ENCODE data around the gene PICALM.

The PICALM gene

DNA sequence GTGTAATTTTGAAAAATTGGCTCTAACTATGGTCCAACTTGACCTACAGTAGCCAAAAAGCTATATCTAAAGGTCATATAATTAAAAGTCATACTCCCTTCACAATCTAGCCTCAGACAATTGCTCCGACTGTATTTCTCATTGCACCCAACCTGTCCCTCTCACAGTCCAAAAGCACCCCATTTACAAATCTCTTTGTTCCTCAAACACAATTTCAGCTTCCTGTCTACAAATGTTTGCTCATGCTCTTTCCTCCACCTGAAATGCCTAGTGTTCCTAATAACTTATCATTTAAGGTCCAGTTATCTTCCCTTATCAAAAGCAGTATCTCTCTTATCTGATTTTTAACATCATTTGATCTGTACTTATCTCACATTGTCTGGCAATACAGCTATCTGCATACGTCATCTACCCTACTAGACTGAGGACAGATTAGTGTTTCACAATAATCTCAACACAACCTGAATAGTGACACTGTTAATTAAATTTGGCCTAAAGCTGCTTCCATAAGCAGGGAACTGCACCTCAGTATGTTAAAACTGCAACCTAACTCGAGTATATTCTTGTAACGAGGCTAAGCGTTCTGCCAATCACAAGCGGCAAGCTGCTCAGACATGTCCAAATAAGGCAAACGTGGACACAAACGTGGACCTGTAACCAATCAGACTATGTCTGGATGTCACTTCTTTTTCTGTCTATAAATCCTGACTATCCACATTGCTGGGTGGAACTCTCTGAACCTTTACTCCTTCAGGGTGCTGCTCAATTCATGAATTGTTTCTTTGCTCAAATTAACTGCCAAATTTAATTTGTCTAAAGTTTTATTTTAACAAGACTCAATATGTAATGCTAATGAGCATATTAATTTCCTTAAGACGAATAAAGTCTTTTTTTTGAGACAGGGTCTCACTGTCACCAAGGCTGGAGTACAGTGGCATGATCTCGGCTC is 15.9 kb downstream of the PICALM start:
- DNase-seq, result no peak

DNA sequence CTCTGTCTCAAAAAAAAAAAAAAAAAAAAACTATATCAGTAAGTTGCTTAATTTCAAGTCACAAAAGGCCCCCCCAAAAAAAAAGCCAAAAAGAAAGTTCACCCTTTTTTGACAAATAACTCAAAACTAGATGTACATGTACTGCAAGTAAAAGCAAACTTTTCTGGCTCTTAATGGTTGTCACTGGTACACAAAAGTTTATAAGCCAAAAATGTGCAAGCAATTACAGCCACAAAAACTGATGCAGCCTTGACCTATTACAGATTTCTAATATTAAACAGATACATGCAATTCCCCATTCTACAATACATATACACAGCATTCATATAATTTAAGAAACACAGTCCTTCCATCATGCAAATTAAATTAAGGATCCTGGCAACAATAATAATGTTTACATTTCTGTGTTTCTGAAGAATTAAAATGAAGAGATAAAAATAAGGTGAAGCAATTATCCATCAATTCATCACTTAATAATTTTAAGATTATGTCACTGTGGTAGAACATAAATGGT is 18.6 kb downstream of the PICALM start:
- no peak for DNase-seq

DNA sequence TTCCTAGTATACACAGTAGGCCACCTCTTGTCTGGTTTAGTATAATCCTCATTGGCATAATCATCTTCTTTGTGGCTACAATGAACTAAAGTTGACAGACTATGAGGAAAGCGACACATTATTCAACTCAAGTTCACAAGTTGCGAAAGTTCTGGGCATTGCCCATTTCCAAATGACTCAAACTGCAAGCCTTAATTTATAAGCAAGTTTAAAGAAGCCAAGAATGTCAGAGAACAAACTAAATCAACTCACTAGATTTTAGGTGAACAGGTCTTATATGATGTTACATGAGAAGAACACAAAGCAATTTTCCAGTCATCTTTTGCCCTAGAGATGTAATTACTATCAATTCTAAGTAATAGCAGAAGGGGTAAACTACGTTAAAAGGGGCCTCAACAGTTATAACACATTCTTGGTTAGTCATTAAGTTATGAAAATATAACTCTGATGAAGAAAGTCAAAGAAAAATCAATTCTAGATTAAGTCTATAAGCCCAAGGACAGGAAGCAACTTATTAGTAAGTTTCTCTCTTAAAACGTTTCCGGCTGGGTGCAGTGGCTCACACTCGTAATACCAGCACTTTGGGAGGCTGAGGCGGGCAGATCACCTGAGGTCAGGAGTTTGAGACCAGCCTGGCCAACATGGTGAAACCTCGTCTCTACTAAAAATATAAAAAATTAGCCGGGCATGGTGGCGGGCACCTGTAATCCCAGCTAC is 21.5 kb downstream of the PICALM start:
- no peak for DNase-seq

DNA sequence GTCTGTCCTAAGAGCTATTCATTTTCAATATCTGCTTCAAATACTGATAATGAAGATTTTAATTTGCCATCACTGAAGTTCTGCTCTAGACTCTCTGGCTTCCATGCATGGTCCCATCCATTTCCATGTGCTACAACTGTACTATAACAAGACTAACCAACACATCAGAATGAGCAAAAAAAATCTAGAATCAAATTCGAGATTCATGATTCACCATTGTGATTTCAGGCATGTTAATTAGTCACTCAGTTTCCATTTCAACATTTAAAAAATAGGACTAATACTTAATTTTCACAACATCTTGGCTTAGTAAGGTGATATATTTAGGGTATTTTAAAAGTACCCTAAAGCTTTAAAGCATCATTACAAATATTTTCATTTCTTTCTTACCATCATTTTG is 22.8 kb downstream of the PICALM start:
- no peak for DNase-seq

DNA sequence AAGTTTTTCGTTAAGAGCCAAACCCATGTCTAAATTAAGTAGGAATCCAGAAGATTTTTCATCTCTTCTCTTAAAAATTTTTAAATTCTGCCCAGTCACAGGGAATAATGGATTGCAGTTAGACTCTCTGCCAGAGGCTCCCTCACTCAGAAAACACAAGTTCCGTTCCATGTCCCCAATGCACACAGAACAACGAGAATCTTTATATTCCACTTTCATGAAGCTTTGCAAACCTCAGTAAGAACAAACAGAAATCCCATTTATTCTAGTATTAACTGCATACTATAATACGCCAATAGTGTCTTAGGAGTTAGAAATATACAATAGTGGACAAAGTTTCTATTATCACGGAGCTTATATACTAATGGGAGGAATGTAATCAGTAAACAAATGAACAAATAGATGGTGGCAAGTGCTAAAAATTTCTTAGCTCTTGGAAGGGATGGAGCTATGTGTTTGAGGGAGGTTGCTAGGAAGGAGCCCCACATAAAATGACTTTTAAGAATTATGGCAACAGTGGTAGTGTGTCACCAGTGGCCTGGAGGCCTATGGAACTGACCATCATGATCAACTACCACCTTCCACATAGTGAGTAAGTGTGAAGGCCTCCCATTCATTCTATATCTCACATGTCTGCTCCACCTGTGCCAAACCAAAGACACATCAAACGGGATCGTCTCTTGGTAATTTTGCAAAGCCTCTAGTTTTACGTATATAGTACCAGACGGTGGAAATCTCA is 24.9 kb downstream of the PICALM start:
- DNase-seq, result peak in 8 of 56 donors; percentile 2 to 32 (median 4)

DNA sequence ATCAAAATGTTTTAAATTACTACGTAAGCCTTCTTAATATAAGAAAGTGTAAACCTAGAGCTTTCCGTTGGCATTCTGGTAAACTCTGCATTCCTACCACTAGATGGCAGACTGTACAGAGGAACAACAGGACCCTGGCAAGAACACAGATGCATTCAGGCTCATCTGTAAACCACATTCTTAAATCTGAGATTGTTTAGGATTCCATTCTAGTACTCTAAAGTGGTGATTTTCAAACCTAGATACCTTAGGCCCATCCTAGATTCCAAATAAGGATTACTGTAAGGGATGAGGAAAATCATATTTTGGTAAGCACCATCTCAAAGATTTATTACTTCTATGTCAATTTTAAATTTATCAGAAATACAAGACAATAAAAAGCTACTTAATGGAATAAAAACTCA is 26.9 kb downstream of the PICALM start:
- peak in 33 of 56 donors; percentile 1 to 70 (median 31) for DNase-seq

DNA sequence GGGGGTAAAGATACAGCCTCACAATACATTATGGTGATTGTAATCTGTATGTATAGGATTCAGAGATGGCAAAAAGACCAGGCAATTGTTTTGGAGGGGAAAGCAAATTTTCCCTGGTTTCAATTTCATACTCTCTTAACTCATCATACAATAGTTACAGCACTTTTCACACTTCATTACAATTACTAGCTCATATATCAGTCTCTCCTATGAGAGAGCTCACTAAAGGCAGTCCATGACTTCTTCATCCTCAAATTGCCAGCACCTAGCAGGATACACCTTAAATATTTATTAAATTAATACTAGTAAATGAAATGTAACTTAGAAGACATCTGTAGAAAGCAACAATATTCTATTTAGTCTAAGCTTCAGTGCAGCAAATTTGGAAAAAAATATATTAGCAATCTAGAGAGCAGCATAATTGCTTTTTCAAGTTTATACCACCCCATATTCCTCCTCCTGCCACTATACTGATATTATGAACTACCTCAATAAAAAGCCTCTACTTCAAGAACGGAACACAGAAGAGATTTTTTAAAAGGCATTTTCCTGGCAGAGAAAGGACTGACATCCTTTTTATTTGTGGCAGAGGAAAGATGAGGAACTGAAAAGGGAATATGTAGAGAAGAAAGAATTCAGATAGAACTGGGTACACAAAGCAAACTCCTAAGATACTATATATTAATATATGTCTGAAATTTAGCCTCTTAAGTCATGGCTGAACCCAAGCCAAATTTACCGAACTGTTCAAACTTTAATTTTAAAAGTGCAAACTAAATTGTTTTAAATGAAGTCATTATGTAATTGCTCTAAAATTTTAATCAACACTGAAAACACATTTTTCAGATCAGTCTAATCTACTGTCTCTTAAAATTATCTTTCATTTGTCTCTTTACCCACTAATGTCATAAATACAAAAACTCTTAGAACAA is 27.7 kb downstream of the PICALM start:
- DNase-seq, result no peak

DNA sequence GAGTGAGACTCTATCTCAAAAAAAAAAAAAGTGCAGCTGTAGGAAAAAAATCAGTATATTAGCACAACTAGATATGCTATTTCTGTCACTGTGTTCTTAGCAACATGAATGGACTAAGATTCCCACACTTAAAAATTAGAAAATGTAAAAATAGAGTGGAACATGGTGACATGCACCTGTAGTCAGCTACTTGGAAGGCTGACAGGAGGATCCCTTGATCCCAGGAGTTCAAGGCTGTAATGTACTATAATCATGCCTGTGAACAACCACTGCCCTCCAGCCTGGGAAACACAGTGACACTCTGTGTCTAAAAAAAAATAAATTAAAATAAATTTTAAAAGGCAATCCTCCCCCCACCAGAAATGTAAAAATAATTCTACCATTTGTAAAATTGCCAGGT is 29.8 kb downstream of the PICALM start:
- no peak for DNase-seq

DNA sequence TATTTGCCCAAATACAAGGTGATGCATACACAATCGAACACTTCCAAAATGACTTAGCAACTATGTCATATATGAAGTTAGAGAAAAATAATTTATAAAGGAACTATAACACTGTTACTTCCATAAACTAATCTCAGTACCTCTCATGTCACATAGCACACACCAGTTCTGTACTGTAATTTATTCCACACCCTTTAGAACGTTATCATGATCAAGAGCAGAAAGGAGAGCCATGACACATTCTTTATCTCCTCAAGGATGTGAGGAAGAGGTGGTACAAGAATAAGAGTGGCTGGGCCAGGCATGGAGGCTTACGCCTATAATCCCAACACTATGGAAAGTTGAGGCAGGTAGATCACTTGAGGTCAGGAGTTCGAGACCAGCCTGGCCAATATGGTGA is 31.1 kb downstream of the PICALM start:
- no peak for DNase-seq

DNA sequence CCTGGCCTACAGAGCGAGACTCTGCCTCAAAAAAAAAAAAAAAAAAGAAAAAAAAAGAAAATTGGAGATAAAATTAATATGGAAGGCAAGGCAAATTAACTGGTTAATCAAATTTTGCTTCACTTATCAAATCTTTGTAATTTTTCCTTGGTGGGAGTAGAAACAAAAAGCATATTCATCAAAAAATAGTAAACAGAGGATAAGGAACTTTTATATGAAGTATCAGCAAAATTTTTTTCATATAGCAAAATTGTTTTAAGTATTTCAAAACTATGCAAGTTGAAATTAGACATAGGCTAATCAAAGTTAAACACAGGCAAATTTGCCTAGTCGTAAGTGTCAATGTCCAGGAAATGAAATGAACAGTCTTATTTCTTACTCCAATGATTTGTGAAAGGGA is 33.0 kb downstream of the PICALM start:
- DNase-seq, result no peak

DNA sequence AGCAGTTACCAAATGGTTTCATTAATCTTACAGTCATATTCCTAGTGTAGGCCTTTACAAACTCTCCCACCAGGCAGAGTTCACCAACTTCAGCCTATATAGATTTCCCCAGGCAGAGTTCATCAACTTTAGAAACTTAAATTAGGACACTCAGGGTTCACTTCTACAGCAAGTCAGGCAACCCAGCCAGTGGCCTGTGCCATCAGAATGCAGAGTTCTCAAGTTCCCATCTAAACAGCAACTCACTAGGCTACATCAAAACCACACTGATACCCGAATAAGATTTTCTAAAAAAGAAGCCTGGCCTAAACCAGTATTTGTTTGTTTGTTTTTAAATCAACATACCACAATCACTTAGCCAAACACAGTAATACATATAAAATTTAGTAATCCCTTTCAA is 33.7 kb downstream of the PICALM start:
- no peak for DNase-seq

DNA sequence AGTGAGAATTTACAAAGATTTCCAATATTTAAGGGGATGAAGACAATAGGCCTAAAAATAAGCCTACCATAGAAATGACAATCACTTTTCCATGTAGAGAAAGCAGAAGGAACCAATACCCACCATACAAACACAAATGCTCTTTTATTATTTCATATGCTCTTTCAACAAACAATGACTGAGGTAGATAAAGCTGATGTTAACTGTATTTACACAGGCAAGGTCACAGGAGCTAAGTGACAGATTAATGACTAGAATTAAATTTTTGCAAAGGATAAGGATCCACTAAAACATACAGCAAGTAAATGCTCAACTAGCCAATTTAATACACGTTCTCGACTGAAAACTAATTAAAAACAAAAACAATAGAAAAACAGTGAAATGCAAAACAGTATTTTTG is 34.2 kb downstream of the PICALM start:
- DNase-seq, result no peak

DNA sequence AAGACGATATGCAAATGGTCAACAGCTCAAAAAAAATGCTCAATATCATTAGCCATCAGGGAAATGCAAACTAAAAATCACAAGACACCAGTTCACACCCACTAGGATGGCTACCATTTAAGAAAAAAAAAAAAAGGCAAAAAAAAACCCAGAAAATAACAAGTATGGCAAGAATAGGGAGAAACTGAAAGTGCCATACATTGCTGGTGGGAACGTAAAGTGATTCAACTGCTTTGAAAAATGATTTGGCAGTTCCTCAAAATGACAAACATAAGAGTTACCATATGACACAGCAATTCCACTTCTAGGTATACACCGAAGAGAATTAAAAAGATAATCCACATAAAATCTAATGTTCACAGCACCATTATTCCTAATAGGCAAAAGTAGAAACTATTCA is 47.5 kb downstream of the PICALM start:
- no peak for DNase-seq

DNA sequence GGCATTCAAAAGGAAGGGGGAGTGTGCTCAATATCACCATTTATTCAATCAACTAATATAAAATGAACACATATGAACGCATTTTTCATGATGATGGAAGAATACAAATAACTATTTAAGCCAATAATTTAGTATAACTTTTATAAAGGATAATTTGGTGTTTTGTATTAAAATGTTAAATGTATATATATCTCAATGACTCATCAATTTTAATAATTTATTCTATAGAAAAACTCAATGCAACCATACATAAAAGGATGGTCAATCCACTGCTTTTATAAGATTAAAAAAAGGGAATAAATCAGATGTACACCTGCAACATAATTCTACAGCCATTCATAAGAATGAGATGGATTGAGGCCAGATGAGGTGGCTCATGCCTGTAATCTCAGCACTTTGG is 50.6 kb downstream of the PICALM start:
- DNase-seq, result no peak

DNA sequence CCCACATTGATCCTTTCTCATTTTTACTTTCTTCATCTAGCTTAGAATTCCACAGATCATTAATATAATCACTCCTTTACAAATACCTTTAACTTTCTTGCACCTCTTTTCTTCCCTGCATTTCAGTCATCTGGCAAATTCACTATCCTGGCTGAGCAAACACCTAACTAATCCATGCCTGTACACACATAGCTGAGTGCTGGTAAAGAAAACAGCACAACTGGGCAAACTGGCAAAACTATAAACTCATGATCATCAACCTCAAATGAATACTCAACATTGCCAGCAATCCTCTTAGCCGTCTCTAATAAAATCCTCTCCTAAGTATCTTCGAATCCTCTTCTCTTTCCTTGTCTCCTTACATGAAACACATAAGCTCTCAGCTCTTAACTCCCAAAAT is 52.4 kb downstream of the PICALM start:
- no peak for DNase-seq

DNA sequence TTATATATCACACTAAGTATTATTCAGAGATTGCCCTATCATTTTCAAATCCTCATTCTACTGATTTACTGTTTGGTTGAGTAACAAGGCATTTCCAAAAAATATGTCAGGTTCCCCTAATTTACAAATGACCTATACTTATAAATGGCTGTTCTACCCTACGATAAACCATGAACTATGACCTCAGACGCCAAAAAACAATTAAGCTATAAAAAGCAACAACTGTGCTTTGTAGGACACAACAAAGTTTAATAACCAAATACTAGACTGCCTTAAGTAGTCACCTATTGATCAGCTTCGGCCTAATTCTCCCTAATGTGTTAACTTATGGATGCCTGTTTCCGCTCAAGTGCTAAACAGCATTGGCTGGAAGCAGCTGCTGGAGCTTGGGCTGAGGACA is 53.2 kb downstream of the PICALM start:
- DNase-seq, result no peak

DNA sequence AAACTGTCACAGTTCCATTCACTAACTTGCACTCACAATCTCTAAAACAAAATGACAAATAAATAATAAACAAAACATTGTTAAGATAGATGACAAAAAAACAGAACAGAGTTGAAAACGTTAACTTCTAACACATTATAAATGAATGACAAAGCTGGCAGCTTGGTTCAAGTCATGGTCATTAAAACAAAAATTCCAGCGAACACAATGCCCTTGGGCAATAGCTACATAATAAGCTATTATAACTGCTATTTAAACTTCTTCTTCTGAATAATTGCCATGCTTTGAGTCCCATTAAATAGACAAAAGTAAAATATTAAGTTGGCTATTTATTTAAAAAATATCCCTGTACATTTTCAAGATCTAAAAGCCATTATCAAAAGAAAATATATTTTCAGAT is 54.7 kb downstream of the PICALM start:
- DNase-seq, result no peak

DNA sequence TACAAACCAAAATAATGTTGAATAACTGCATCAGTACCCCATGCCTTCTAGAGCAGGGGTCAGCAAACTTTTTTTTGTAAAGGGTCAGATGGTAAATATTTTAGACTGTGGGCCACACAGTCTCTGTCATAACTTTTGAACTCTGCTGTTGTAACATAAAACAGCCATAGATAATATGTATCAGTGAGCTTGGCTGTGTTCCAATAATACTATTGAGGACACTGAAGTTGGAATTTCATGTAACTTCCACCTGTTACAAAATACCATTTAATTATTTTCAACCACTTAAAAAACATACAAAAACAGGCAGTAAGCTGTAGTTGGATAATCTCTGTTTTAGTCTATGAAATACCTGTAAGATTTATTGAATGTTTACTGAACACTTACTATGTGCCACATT is 55.2 kb downstream of the PICALM start:
- no peak for DNase-seq

DNA sequence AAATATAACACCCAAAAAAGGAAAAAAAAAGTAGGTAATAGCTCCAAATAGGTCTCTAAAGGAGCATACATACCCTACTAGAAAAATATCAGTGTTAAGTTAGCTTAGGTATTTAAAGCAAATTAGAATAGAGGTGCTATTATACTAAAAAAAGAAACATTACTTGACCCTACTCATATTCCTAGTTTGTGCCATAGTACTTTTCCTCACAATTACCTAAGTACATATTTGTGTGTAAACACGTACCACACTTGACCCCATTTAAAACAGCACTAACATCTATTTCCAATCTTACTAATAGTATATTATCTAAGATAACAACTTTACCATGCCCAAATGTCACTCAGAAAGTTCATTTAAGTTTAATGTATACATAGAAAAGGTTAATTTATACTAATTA is 57.7 kb downstream of the PICALM start:
- no peak for DNase-seq

DNA sequence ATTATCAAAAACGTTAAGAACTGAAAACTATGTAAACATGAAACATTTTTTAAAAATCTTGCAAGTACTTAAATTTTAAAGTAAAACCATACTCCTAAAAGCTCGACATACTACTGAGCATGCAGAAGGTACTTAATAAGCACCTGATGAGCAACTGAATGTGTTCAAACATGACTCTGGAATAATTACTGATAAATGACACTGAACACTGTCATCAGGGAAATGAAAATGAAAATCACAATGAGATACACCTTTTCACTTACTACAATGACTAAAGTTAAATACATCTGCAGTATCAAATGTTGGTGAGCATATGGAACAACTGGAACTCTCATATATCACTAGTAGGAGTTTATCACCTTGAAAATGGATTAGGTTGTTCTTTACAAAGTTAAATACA is 65.2 kb downstream of the PICALM start:
- no peak for DNase-seq

DNA sequence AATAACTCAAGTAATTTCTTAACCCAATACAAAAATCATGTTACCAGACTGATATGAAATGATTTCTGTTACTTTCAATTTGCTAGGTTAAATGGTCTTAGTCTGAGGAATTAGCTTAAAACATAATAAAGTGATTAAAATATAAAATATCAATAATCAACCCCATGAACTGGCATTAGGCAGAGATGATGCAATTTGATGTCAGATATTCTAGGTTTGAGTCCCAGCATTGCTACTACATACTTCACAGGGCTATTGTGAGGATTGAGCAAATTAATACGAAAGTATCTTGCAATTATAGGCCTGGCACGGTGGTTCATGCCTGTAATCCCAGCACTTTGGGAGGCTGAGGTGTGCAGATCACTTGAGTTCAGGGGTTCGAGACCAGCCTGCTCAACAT is 66.5 kb downstream of the PICALM start:
- no peak for DNase-seq

All from nucleus accumbens (tissue), 56 donors.